ENCODE measurements around the gene DHX9.

DNA sequence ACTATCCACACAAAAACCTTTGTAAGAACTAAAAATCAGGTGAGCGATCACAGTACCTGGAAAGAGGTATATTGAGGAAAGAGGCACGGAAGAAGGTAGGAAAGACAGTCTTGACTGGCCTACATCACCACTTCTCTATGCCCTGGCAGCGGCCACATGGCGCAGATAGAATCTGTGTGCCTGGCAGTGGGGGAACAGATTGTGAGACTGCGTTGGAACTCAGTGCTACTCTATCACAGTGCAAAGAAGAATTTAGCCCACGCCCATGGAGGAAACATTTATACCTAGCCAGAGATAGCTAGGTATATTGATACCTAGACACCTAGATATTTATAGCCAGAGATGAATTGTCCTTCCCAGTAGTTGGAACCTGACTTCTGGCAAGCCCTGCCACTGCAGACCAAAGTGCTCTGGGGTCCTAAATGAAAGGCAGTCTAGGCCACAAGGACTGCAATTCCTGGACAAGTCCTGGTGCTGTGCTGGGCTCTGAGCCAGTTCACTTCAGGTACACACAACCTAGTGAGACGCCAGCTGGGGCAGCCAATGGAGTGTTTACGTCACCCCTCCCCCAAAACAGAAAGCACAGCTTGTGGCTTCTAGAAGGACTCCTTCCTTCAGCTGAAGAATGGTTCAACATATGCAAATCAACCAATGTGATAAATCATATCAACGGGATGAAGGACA, 51.9 kb downstream of the DHX9 start:
- TF ChIP-seq, protein P1, sequence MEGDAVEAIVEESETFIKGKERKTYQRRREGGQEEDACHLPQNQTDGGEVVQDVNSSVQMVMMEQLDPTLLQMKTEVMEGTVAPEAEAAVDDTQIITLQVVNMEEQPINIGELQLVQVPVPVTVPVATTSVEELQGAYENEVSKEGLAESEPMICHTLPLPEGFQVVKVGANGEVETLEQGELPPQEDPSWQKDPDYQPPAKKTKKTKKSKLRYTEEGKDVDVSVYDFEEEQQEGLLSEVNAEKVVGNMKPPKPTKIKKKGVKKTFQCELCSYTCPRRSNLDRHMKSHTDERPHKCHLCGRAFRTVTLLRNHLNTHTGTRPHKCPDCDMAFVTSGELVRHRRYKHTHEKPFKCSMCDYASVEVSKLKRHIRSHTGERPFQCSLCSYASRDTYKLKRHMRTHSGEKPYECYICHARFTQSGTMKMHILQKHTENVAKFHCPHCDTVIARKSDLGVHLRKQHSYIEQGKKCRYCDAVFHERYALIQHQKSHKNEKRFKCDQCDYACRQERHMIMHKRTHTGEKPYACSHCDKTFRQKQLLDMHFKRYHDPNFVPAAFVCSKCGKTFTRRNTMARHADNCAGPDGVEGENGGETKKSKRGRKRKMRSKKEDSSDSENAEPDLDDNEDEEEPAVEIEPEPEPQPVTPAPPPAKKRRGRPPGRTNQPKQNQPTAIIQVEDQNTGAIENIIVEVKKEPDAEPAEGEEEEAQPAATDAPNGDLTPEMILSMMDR (IDR thresholded peaks at IDR 0.05; ENCODE audit: insufficient read depth, low read depth, low read length): no peak
- TF ChIP-seq EZH2 (IDR thresholded peaks at IDR 0.05; ENCODE audit: insufficient read depth, low read length): no peak
